Measurements from ENCODE around the gene ANKFN1. TPM values are rescaled to one million over a fixed set of nuclear protein-coding genes. Genes with fewer than 3 reads are reported as not detected.

Gene ANKFN1
- total RNA-seq, 1 donor from 2014 or later, result not detected

DNA sequence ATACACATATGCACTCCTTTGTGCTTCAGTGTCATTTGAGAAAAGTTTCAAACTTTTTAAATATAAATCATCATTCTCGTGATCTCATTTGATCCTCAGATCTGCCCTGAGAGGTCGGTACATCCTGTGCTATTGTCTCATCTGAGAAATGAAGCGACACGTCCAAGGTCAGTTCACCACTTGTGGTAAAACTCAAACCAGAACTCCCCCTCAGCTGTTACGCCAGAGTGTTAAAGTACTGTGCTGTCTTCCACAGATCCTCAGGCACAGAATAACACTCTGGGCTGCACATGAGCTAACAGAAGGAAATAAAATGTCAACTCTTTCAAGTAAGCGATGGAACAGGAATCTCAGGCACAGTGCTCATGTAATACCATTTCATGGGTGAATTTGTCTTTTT, 31.4 kb downstream of the ANKFN1 start:
- Histone ChIP-seq H2AFZ (replicated peaks) (no peak overlapping the region), H3K79me2 (ENCODE audit: low read depth) (no peaks in the 10 kb centered on the region), H3K4me2 (no peak overlapping the region), H3K9me3 (ENCODE audit: low read depth) (no peaks in the 10 kb centered on the region), H3K27ac (no peak overlapping the region), H3K4me1 (no peaks in the 10 kb centered on the region), H3K9ac (no peak overlapping the region), H3F3A (ENCODE audit: low read depth) (no peaks in the 10 kb centered on the region), H3K27me3 (no peaks in the 10 kb centered on the region), H3K36me3 (no peaks in the 10 kb centered on the region), H4K20me1 (ENCODE audit: low read depth) (no peaks in the 10 kb centered on the region), H3K4me3 (no peak overlapping the region)
- no peak for TF ChIP-seq EZH2phosphoT487 (IDR thresholded peaks at IDR 0.05)
- no peak for TF ChIP-seq CTCF (IDR thresholded peaks at IDR 0.05)
- TF ChIP-seq EZH2 (IDR thresholded peaks at IDR 0.05), result no peak
- H3K36me3 Mint-ChIP-seq, result no peaks in the 10 kb centered on the region
- no peaks in the 10 kb centered on the region for H3K27me3 Mint-ChIP-seq (ENCODE audit: insufficient read depth, low read depth)
- no peak for DNase-seq (ENCODE audit: low spot score)
- H3K4me3 Mint-ChIP-seq, result no peak overlapping the region
- H3K27ac Mint-ChIP-seq, result no peak overlapping the region
- no peaks in the 10 kb centered on the region for H3K4me1 Mint-ChIP-seq
- H3K9me3 Mint-ChIP-seq, result no peaks in the 10 kb centered on the region

- Histone ChIP-seq H2AFZ (replicated peaks) (no peak overlapping the region), H3K27me3 (no peaks in the 10 kb centered on the region), H4K20me1 (ENCODE audit: low read depth) (no peaks in the 10 kb centered on the region), H3F3A (ENCODE audit: low read depth) (no peaks in the 10 kb centered on the region), H3K9ac (no peak overlapping the region), H3K4me1 (no peaks in the 10 kb centered on the region), H3K79me2 (ENCODE audit: low read depth) (no peaks in the 10 kb centered on the region), H3K4me2 (no peak overlapping the region), H3K4me3 (no peak overlapping the region), H3K9me3 (ENCODE audit: low read depth) (no peaks in the 10 kb centered on the region), H3K36me3 (no peaks in the 10 kb centered on the region), H3K27ac (no peak overlapping the region)
- H3K36me3 Mint-ChIP-seq, result no peaks in the 10 kb centered on the region
- no peak overlapping the region for H3K27ac Mint-ChIP-seq
- no peak overlapping the region for H3K4me3 Mint-ChIP-seq
- no peaks in the 10 kb centered on the region for H3K4me1 Mint-ChIP-seq
- DNase-seq (ENCODE audit: low spot score), result no peak
- TF ChIP-seq EZH2phosphoT487 (IDR thresholded peaks at IDR 0.05) (no peak), EZH2 (IDR thresholded peaks at IDR 0.05) (no peak), CTCF (IDR thresholded peaks at IDR 0.05) (no peak)
- H3K9me3 Mint-ChIP-seq, result no peaks in the 10 kb centered on the region
- H3K27me3 Mint-ChIP-seq (ENCODE audit: insufficient read depth, low read depth), result no peaks in the 10 kb centered on the region
These were observed 32.4 kb downstream of the ANKFN1 start for GRCh38 chr17:56185491-56186221.

DNA sequence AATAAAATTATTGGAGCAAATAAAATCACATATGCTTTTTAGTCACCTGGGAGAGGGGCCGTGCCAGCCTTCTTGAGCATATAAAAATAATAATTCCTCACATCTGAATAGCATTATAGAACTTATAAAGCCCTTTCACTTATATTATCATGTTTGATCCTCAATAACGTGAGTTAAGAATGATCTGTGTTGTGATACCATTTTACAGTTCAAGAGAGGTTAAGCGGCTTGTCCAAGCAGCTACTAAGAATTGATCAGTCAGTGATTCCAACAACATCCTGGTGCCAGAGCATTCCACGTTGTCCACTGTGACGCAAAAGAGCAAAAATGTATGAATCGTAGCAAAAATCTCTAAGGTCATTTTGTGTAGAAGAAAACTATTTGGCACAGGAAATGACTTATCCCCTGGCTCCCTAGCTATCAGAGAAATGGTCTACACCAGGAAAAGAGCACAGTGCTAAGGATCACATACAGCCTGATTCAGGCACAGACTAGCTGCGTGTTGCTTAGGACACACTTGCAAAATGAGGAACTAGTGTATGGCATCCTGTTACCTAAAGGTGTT, 33.0 kb downstream of the ANKFN1 start:
- DNase-seq (ENCODE audit: low spot score), result no peak
- H3K4me2 ChIP-seq, result no peak overlapping the region
- H3K36me3 ChIP-seq, result no peaks in the 10 kb centered on the region
- H3K4me1 ChIP-seq, result no peaks in the 10 kb centered on the region
- H3K9ac ChIP-seq, result no peak overlapping the region
- no peaks in the 10 kb centered on the region for H3F3A ChIP-seq (ENCODE audit: low read depth)
- no peak for TF ChIP-seq CTCF (IDR thresholded peaks at IDR 0.05)
- TF ChIP-seq EZH2 (IDR thresholded peaks at IDR 0.05), result no peak
- no peak for TF ChIP-seq EZH2phosphoT487 (IDR thresholded peaks at IDR 0.05)
- Mint-ChIP-seq H3K4me3 (no peak overlapping the region), H3K27ac (no peak overlapping the region), H3K36me3 (no peaks in the 10 kb centered on the region), H3K9me3 (no peaks in the 10 kb centered on the region), H3K4me1 (no peaks in the 10 kb centered on the region), H3K27me3 (ENCODE audit: insufficient read depth, low read depth) (no peaks in the 10 kb centered on the region)
- no peaks in the 10 kb centered on the region for H3K27me3 ChIP-seq
- H3K9me3 ChIP-seq (ENCODE audit: low read depth), result no peaks in the 10 kb centered on the region
- H4K20me1 ChIP-seq (ENCODE audit: low read depth), result no peaks in the 10 kb centered on the region
- no peak overlapping the region for H3K27ac ChIP-seq
- no peaks in the 10 kb centered on the region for H3K79me2 ChIP-seq (ENCODE audit: low read depth)
- no peak overlapping the region for H2AFZ ChIP-seq (replicated peaks)
- H3K4me3 ChIP-seq, result no peak overlapping the region
